Loucy (cell line): ENCODE measurements around the gene RAD51B.

ENCODE experiments used
- CTCF ChIP-seq: fragments of 200-600 bp; sonication (generic); conservative IDR thresholded peaks from 2 replicates; pipeline ENCODE4 v1.5.1; 2014; ENCODE audit warnings: mild to moderate bottlenecking, antibody characterized with exemption, low read length
- EZH2phosphoT487 ChIP-seq: fragments of 200-600 bp; IDR thresholded peaks from 2 replicates; pipeline ENCODE4 v1.6.1; 2018; ENCODE audit warnings: antibody characterized with exemption, mild to moderate bottlenecking, moderate library complexity, borderline replicate concordance

- TF ChIP-seq CTCF (no peak), EZH2phosphoT487 (no peak)
Measured at GRCh38 chr14:68520637-68521556, 701.3 kb downstream of the RAD51B start.
